ENCODE measurements around the gene CST1. TPM values are rescaled to one million over a fixed set of nuclear protein-coding genes. Genes with fewer than 3 reads are reported as not detected.
A peak's percentile ranks its signal among the peaks of the same experiment; 100 is the strongest.
"Not testable (repeated sequence)": the region's sequence is repeated elsewhere in the genome, so short reads cannot be mapped to it uniquely, and the experiment has no call there.

Gene CST1
- polyA plus RNA-seq, 1 experiment, result not detected

DNA sequence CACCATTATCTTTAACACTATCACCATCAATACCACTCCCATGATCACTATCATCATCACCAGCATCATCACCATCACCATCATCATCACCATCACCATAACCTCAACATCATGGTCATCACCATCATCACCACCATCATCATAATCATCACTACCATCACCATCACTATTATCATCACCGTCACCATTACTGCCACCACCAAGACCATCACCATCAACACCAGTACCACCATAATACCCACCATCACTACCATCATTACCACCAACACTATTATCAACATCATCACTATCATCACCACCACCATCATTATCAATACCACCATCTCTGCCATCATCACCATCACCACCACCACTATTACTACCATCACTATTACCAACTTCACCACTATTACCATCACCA lies 32.7 kb upstream of the CST1 start:
- Histone ChIP-seq H3K4me3 (ENCODE audit: low read depth, low read length) (no peak overlapping the region), H3K27me3 (ENCODE audit: control insufficient read depth, insufficient read depth, low read length) (no peaks in the 10 kb centered on the region), H3K36me3 (ENCODE audit: control insufficient read depth, insufficient read depth, low read length) (no peaks in the 10 kb centered on the region)
- no peak for DNase-seq (ENCODE audit: low read depth)
- CTCF ChIA-PET, result interaction anchor here (0.7 kb wide), 1 partner anchor 279 kb away, joined by 3 read pairs; no protein-coding TSS in a partner anchor
- TF ChIP-seq, protein P1, sequence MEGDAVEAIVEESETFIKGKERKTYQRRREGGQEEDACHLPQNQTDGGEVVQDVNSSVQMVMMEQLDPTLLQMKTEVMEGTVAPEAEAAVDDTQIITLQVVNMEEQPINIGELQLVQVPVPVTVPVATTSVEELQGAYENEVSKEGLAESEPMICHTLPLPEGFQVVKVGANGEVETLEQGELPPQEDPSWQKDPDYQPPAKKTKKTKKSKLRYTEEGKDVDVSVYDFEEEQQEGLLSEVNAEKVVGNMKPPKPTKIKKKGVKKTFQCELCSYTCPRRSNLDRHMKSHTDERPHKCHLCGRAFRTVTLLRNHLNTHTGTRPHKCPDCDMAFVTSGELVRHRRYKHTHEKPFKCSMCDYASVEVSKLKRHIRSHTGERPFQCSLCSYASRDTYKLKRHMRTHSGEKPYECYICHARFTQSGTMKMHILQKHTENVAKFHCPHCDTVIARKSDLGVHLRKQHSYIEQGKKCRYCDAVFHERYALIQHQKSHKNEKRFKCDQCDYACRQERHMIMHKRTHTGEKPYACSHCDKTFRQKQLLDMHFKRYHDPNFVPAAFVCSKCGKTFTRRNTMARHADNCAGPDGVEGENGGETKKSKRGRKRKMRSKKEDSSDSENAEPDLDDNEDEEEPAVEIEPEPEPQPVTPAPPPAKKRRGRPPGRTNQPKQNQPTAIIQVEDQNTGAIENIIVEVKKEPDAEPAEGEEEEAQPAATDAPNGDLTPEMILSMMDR (IDR thresholded peaks at IDR 0.05; ENCODE audit: insufficient read depth, low read depth, low read length), result no peak
- POLR2A ChIA-PET, result no interaction called here

DNA sequence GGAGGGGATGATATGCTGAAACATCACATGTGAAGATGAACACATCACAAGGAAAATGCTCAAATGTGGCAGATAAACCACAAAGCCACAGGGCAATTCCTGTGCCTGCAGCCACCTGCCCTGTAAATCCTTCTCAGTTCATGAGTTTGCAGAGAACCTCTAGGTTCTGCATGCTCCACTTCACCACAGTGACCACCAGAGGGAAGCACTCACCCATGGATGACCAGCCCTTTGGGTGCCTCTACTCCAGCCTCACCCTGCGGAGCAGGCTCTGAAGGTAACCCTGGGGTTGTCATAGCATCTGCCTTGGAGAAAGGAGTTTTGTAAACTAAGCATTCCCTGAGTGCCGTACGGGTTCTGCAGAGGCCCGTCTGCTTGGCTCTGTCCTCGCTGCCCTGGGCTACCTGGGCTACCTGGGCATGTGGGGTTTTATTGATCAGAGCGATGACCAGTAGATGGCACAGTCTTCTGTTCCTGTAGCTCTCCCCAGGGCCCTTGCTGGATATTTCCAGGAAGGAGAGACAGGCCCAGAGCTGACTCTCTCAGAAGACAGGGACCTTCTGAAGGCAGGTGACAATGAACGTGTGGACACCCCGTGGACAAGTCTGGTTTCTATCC lies 31.7 kb upstream of the CST1 start:
- TF ChIP-seq, protein P1 (IDR thresholded peaks at IDR 0.05; ENCODE audit: insufficient read depth, low read depth, low read length), result peak; percentile 66
- no peak for DNase-seq (ENCODE audit: low read depth)
- CTCF ChIA-PET, result interaction anchor here (0.7 to 1.9 kb wide), 4 partner anchors 12 to 114 kb away, joined by 3 to 5 read pairs (median 4); no protein-coding TSS in a partner anchor
- H3K27me3 ChIP-seq (ENCODE audit: control insufficient read depth, insufficient read depth, low read length), result no peaks in the 10 kb centered on the region
- no peak overlapping the region for H3K4me3 ChIP-seq (ENCODE audit: low read depth, low read length)
- no peaks in the 10 kb centered on the region for H3K36me3 ChIP-seq (ENCODE audit: control insufficient read depth, insufficient read depth, low read length)
- POLR2A ChIA-PET, result no interaction called here

DNA sequence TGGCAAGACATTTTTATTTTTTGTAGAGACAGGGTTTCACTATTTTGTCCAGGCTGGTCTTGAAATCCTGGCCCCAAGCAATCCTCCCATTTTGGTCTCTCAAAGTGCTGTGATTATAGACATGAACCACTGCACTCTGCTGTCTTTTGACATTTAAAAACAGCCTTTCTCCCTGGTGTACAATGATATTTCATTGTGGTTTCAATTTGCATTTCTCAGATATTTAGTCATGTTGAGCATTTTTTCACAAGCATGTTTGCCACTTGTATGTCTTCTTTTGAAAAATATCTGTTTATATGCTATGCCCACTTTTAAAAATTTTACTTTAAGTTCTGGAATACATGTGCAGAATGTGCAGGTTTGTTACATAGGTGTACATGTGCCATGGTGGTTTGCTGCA lies 27.9 kb upstream of the CST1 start:
- DNase-seq (ENCODE audit: low read depth); POLR2A ChIA-PET: not testable (repeated sequence)

DNA sequence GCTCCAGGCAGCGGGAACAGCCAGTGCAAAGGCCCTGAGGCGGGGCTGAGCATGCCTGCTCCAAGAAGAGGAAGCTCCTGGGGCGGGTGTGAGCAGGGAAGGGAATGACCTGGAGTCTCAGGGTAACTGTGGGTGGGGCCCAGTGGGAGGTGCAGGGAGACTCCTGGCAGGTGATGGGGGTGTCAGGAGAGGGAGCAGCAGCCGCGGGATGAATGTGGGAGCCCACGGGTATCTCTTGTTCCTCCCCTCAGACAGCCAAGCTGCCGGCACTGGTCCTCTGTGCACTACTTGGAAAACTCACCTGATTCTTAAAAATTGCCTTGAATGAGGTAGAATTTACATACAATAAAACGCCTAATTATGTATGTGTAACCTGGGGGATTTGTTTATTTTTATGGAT lies 26.6 kb upstream of the CST1 start:
- DNase-seq (ENCODE audit: low read depth); H3K36me3 ChIP-seq (ENCODE audit: control insufficient read depth, insufficient read depth, low read length); H3K27me3 ChIP-seq (ENCODE audit: control insufficient read depth, insufficient read depth, low read length); H3K4me3 ChIP-seq (ENCODE audit: low read depth, low read length); POLR2A ChIA-PET; CTCF ChIA-PET: not testable (repeated sequence)

More for the DNA sequence above, 27.9 kb upstream of the CST1 start:
- H3K4me3 ChIP-seq (ENCODE audit: low read depth, low read length); H3K27me3 ChIP-seq (ENCODE audit: control insufficient read depth, insufficient read depth, low read length); H3K36me3 ChIP-seq (ENCODE audit: control insufficient read depth, insufficient read depth, low read length); CTCF ChIA-PET: not testable (repeated sequence)

DNA sequence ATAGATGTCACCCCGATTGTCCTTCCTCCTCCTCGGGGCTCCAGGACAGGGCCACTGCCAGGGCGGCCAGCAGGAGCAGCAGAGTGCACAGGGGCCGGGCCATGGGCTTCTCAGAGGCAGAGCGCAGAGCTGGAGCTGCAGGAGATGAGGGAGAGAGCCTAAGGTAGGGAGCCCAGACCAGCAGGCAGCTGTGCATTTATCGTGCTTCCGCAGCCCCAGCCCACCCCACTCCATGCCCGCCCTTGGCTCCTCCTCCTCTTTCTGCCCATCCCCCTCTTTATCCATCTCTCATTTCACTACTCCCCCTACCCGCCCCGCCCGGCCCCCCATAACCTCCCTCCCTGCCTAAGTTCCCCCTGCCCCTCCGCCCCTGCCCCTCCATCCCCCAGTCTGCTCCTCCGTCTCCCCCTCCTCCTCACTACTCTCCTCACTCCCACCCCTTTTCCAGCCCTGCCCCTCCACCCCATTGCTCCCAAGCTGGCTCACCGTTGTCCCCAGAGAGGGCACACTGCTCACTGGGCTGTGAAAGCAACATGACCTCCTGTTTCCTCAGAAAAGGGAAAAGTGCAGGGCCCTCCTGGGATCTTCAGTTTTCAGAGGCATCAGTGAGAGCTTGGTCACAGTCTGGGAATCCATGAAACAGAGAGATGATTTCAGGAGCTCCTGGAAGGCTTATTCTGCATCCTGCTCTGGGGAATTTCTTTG lies 25.5 kb upstream of the CST1 start:
- no peak for DNase-seq (ENCODE audit: low read depth)
- H3K27me3 ChIP-seq (ENCODE audit: control insufficient read depth, insufficient read depth, low read length), result no peaks in the 10 kb centered on the region; the same call in 1 of the 2 replicates
- no peak overlapping the region for H3K4me3 ChIP-seq (ENCODE audit: low read depth, low read length)
- POLR2A ChIA-PET, result no interaction called here
- H3K36me3 ChIP-seq (ENCODE audit: control insufficient read depth, insufficient read depth, low read length), result no peaks in the 10 kb centered on the region
- TF ChIP-seq, protein P1 (IDR thresholded peaks at IDR 0.05; ENCODE audit: insufficient read depth, low read depth, low read length), result no peak
- CTCF ChIA-PET, result no interaction called here

DNA sequence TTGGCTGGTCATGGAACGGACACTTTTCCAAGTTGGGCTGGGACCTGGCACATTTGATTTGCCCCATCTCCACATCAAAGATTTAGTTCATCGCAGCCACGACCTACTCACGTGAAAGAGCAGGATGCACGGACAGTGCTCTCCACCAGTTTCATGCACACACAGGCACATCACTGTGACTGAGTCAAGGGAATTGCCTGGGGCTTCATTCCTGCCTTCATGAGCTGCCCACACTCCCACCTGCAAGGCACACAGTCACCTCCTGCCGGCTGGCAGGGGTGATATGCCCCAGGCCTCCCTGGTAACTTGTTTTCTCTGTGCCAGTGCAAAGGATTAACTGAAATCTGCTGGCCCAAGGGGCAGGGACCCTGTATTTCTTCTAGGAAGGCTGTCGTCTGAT lies 23.3 kb upstream of the CST1 start:
- H3K27me3 ChIP-seq (ENCODE audit: control insufficient read depth, insufficient read depth, low read length), result no peaks in the 10 kb centered on the region; the same call in 1 of the 2 replicates
- ChIA-PET POLR2A (no interaction called here), CTCF (no interaction called here)
- no peak for DNase-seq (ENCODE audit: low read depth)
- H3K4me3 ChIP-seq (ENCODE audit: low read depth, low read length), result no peak overlapping the region
- H3K36me3 ChIP-seq (ENCODE audit: control insufficient read depth, insufficient read depth, low read length), result no peaks in the 10 kb centered on the region
- TF ChIP-seq, protein P1 (IDR thresholded peaks at IDR 0.05; ENCODE audit: insufficient read depth, low read depth, low read length), result no peak

Data from BJ (cell line).